HEK293T (cell line): ENCODE measurements around the gene VPS72.

Experiments
- CTCF ChIA-PET: fragments of 350-600 bp; formaldehyde crosslinking; extraction: SDS; loops from one replicate; lab custom pipeline; 2021; ENCODE audit warnings: antibody characterized with exemption, inconsistent platforms; lab: Yijun Ruan, JAX
- POLR2A ChIA-PET: fragments of 350-600 bp; formaldehyde crosslinking; extraction: SDS; loops from one replicate; lab custom pipeline; 2020; ENCODE audit warnings: antibody characterized with exemption, inconsistent platforms; lab: Yijun Ruan, JAX
- DNase-seq: peaks from one replicate; pipeline ENCODE4 v3.0.0; 2012; ENCODE audit warnings: mixed read lengths; ENCODE audit errors: extremely low spot score
- ARNT ChIP-seq: fragments of 450-650 bp; IDR thresholded peaks from 2 replicates; pipeline ENCODE4 v1.6.1; 2017; ENCODE audit warnings: mild to moderate bottlenecking
- BHLHE40 ChIP-seq: fragments of 450-650 bp; IDR thresholded peaks from 2 replicates; pipeline ENCODE4 v1.6.1; 2016; ENCODE audit warnings: mild to moderate bottlenecking, moderate library complexity, borderline replicate concordance
- CTBP1 ChIP-seq: fragments of 450-650 bp; IDR thresholded peaks from 2 replicates; pipeline ENCODE4 v1.6.1; 2016; ENCODE audit warnings: borderline replicate concordance
- ELF4 ChIP-seq: fragments of 450-650 bp; IDR thresholded peaks from 2 replicates; pipeline ENCODE4 v1.6.1; 2017; ENCODE audit warnings: antibody characterized with exemption
- FOXA1 ChIP-seq: fragments of 450-650 bp; IDR thresholded peaks from 2 replicates; pipeline ENCODE4 v1.6.1; 2016; ENCODE audit warnings: mild to moderate bottlenecking
- FOXK2 ChIP-seq: fragments of 450-650 bp; IDR thresholded peaks from 2 replicates; pipeline ENCODE4 v1.6.1; 2016; ENCODE audit warnings: mild to moderate bottlenecking
- FOXM1 ChIP-seq: fragments of 450-650 bp; IDR thresholded peaks from 2 replicates; pipeline ENCODE4 v1.6.1; 2017; ENCODE audit warnings: mild to moderate bottlenecking, borderline replicate concordance
- HDGF ChIP-seq: fragments of 450-650 bp; IDR thresholded peaks from 2 replicates; pipeline ENCODE4 v1.6.1; 2017; ENCODE audit warnings: antibody characterized with exemption, borderline replicate concordance
- L3MBTL2 ChIP-seq: fragments of 450-650 bp; conservative IDR thresholded peaks from 2 replicates; pipeline ENCODE4 v1.6.1; 2016; ENCODE audit warnings: mild to moderate bottlenecking
- LEF1 ChIP-seq: fragments of 450-650 bp; IDR thresholded peaks from 2 replicates; pipeline ENCODE4 v1.6.1; 2017; ENCODE audit warnings: mild to moderate bottlenecking, borderline replicate concordance
- NFRKB ChIP-seq: fragments of 450-650 bp; IDR thresholded peaks from 2 replicates; pipeline ENCODE4 v1.6.1; 2016; ENCODE audit warnings: mild to moderate bottlenecking, moderate library complexity
- PKNOX1 ChIP-seq: fragments of 450-650 bp; IDR thresholded peaks from 2 replicates; pipeline ENCODE4 v1.6.1; 2016
- SP1 ChIP-seq: fragments of 450-650 bp; IDR thresholded peaks from 2 replicates; pipeline ENCODE4 v1.6.1; 2017
- SUZ12 ChIP-seq: fragments of 450-650 bp; IDR thresholded peaks from 2 replicates; pipeline ENCODE4 v1.6.1; 2016; ENCODE audit warnings: mild to moderate bottlenecking
- TARDBP ChIP-seq: fragments of 450-650 bp; IDR thresholded peaks from 2 replicates; pipeline ENCODE4 v1.6.1; 2016
- ZNF384 ChIP-seq: fragments of 450-650 bp; IDR thresholded peaks from 2 replicates; pipeline ENCODE4 v1.6.1; 2016

Gene VPS72

GRCh38 chr1:151134396-151134795, 55.6 kb downstream of the VPS72 start:
- TF ChIP-seq SP1 = no peak
- no peak for TF ChIP-seq ARNT
- no peak for TF ChIP-seq FOXA1
- TF ChIP-seq L3MBTL2 = no peak
- TF ChIP-seq SUZ12 = no peak
- TF ChIP-seq NFRKB = no peak
- TF ChIP-seq FOXM1 = no peak
- TF ChIP-seq HDGF = no peak
- no peak for TF ChIP-seq TARDBP
- no peak for TF ChIP-seq LEF1
- TF ChIP-seq PKNOX1 = no peak
- CTCF ChIA-PET = interaction anchor here (0.6 to 1.2 kb wide), 2 partner anchors 23 to 35 kb away, joined by 4 to 5 read pairs; no protein-coding TSS in a partner anchor
- POLR2A ChIA-PET = interaction anchor here (1.4 kb wide), 1 partner anchor 31 kb away, joined by 5 read pairs; no protein-coding TSS in a partner anchor
- DNase-seq = no peak

- DNase-seq = no peak
- ChIA-PET CTCF (no interaction called here), POLR2A (no interaction called here)
Observed at GRCh38 chr1:151133018-151133806, 56.8 kb downstream of the VPS72 start.

GRCh38 chr1:151132335-151133017, 57.5 kb downstream of the VPS72 start:
- ChIA-PET POLR2A (no interaction called here), CTCF (no interaction called here)
- no peak for DNase-seq
- no peak for TF ChIP-seq ELF4

More at GRCh38 chr1:151133018-151133806, 56.8 kb downstream of the VPS72 start:
- no peak for TF ChIP-seq ZNF384
- TF ChIP-seq CTBP1 = no peak
- TF ChIP-seq BHLHE40 = no peak
- TF ChIP-seq FOXK2 = no peak
- no peak for TF ChIP-seq TARDBP
- TF ChIP-seq LEF1 = no peak
- no peak for TF ChIP-seq FOXM1
- TF ChIP-seq ELF4 = no peak
- no peak for TF ChIP-seq HDGF
- no peak for TF ChIP-seq PKNOX1

- POLR2A ChIA-PET = no interaction called here
- no peak for DNase-seq
- TF ChIP-seq FOXA1 = no peak
- TF ChIP-seq FOXK2 = no peak
- CTCF ChIA-PET = no interaction called here
Observed at GRCh38 chr1:151131701-151132334, 58.2 kb downstream of the VPS72 start.

GRCh38 chr1:151130987-151131586, 58.9 kb downstream of the VPS72 start:
- ChIA-PET CTCF (no interaction called here), POLR2A (no interaction called here)
- no peak for DNase-seq
- TF ChIP-seq SUZ12 (no peak), HDGF (no peak), ZNF384 (no peak), ARNT (no peak), PKNOX1 (no peak; the same call in 1 of the 2 replicates), ELF4 (no peak), LEF1 (no peak), NFRKB (no peak), L3MBTL2 (no peak), FOXM1 (no peak), FOXK2 (no peak), CTBP1 (no peak), FOXA1 (no peak), TARDBP (no peak), BHLHE40 (no peak), SP1 (no peak)

- ChIA-PET CTCF (interaction anchor here (0.6 to 2.2 kb wide), 2 partner anchors 29 to 57 kb away, joined by 4 to 7 read pairs; no protein-coding TSS in a partner anchor), POLR2A (no interaction called here)
- DNase-seq = no peak
- TF ChIP-seq LEF1 (no peak), TARDBP (no peak), ELF4 (no peak), FOXM1 (no peak), L3MBTL2 (no peak), ZNF384 (no peak), FOXA1 (no peak), SUZ12 (no peak), NFRKB (no peak), ARNT (no peak), FOXK2 (no peak), CTBP1 (no peak), SP1 (no peak), BHLHE40 (no peak), HDGF (no peak), PKNOX1 (no peak)
Observed at GRCh38 chr1:151128800-151129199, 61.2 kb downstream of the VPS72 start.
